GM19035 (cell line): ENCODE results near the gene PECR.
"Not testable (repeated sequence)": the region's sequence is repeated elsewhere in the genome, so short reads cannot be mapped to it uniquely, and the experiment has no call there.

Experiments used
- ATAC-seq: cut with Tn5 transposase; IDR thresholded peaks from one replicate; pipeline ENCODE4 v1.9.1; 2021; ENCODE audit not compliant: unreplicated experiment

Gene PECR

GRCh38 chr2:216031960-216032689, 49.5 kb downstream of the PECR start:
- ATAC-seq, result peak; percentile 82

GRCh38 chr2:216030216-216030615, 51.4 kb downstream of the PECR start:
- ATAC-seq, result no peak

- ATAC-seq, result no peak
Observed at GRCh38 chr2:216029416-216030129, 52.0 kb downstream of the PECR start.

GRCh38 chr2:216024779-216025336, 56.8 kb downstream of the PECR start:
- ATAC-seq, result no peak

GRCh38 chr2:216023055-216023648, 58.5 kb downstream of the PECR start:
- ATAC-seq, result peak; percentile 85

GRCh38 chr2:216021768-216022565, 59.6 kb downstream of the PECR start:
- no peak for ATAC-seq

GRCh38 chr2:216018709-216019108, 62.9 kb downstream of the PECR start:
- no peak for ATAC-seq

GRCh38 chr2:216017365-216017764, 64.2 kb downstream of the PECR start:
- ATAC-seq, result no peak

GRCh38 chr2:216016581-216016980, 65.0 kb downstream of the PECR start:
- ATAC-seq, result no peak

GRCh38 chr2:216015722-216016464, 65.7 kb downstream of the PECR start:
- ATAC-seq, result peak; percentile 77

- ATAC-seq, result no peak
Observed at GRCh38 chr2:216014986-216015385, 66.6 kb downstream of the PECR start.

GRCh38 chr2:216014006-216014405, 67.6 kb downstream of the PECR start:
- ATAC-seq, result no peak

- ATAC-seq, result peak; percentile 54
Observed at GRCh38 chr2:216013080-216013909, 68.3 kb downstream of the PECR start, which contains the start of gene MREG. MREG (minus strand) TSS chr2:216013551; CDS start chr2:216013327, 224 bp downstream.

GRCh38 chr2:216012830-216013079, 68.9 kb downstream of the PECR start:
- ATAC-seq, result no peak

GRCh38 chr2:216012133-216012829, 69.3 kb downstream of the PECR start:
- no peak for ATAC-seq

- ATAC-seq, result not testable (repeated sequence)
Observed at GRCh38 chr2:216009215-216009614, 72.4 kb downstream of the PECR start.

GRCh38 chr2:216008387-216008786, 73.2 kb downstream of the PECR start:
- no peak for ATAC-seq

GRCh38 chr2:216006164-216006663, 75.4 kb downstream of the PECR start:
- ATAC-seq, result peak; percentile 43
